IPS-NIHi11 (cell line): ENCODE data around the gene ATP11A.
A peak's percentile ranks its signal among the peaks of the same experiment; 100 is the strongest.
"Not testable (repeated sequence)": the region's sequence is repeated elsewhere in the genome, so short reads cannot be mapped to it uniquely, and the experiment has no call there.

Experiments used
- DNase-seq: peaks from one replicate; pipeline ENCODE4 v3.0.0; 2012; ENCODE audit warnings: mixed read lengths, low spot score

Gene ATP11A

GRCh38 chr13:112776354-112776753, 86.5 kb downstream of the ATP11A start:
- no peak for DNase-seq

GRCh38 chr13:112776971-112777370, 87.1 kb downstream of the ATP11A start:
- DNase-seq = no peak

GRCh38 chr13:112777637-112778406, 88.0 kb downstream of the ATP11A start:
- DNase-seq = no peak

- no peak for DNase-seq
Measured at GRCh38 chr13:112779856-112780604, 90.2 kb downstream of the ATP11A start.

- no peak for DNase-seq
Measured at GRCh38 chr13:112781287-112781686, 91.4 kb downstream of the ATP11A start.

- DNase-seq = no peak
Measured at GRCh38 chr13:112781881-112782361, 92.1 kb downstream of the ATP11A start.

- DNase-seq = no peak
Measured at GRCh38 chr13:112782429-112783010, 92.7 kb downstream of the ATP11A start.

- DNase-seq = no peak
Measured at GRCh38 chr13:112783135-112783977, 93.5 kb downstream of the ATP11A start.

- no peak for DNase-seq
Measured at GRCh38 chr13:112783978-112784371, 94.1 kb downstream of the ATP11A start.

GRCh38 chr13:112784811-112785482, 95.1 kb downstream of the ATP11A start:
- peak; percentile 2 for DNase-seq

- no peak for DNase-seq
Measured at GRCh38 chr13:112785483-112785856, 95.6 kb downstream of the ATP11A start.

GRCh38 chr13:112786810-112787209, 97.0 kb downstream of the ATP11A start:
- not testable (repeated sequence) for DNase-seq

GRCh38 chr13:112790735-112791641, 101.2 kb downstream of the ATP11A start:
- DNase-seq = no peak

- DNase-seq = no peak
Measured at GRCh38 chr13:112791663-112792440, 102.0 kb downstream of the ATP11A start.

- DNase-seq = no peak
Measured at GRCh38 chr13:112792511-112792910, 102.7 kb downstream of the ATP11A start.

- DNase-seq = no peak
Measured at GRCh38 chr13:112793545-112794445, 104.0 kb downstream of the ATP11A start.

GRCh38 chr13:112795277-112795676, 105.4 kb downstream of the ATP11A start:
- no peak for DNase-seq

- DNase-seq = no peak
Measured at GRCh38 chr13:112796190-112796915, 106.5 kb downstream of the ATP11A start.
